GM12878 (cell line): ENCODE results near the gene APLP1.

ENCODE experiments used
- CREB1 ChIP-seq: IDR thresholded peaks from 2 replicates; pipeline ENCODE4 v1.6.1; 2012; ENCODE audit warnings: low read depth, mild to moderate bottlenecking, inconsistent platforms
- CTCF ChIP-seq, 3 experiments: IDR thresholded peaks in 2 of 3; conservative IDR thresholded peaks in 1 of 3; 2 replicates each; pipeline ENCODE4 v1.5.1; 2011; ENCODE audit warnings: low read depth in 3 of 3, low read length in 3 of 3, mild to moderate bottlenecking in 3 of 3, control low read depth in 2 of 3, moderate library complexity in 2 of 3, inconsistent platforms in 1 of 3, mixed read lengths in 1 of 3; ENCODE audit not compliant: control insufficient read depth in 2 of 3, insufficient read depth in 1 of 3; ENCODE audit errors: extremely low read depth in 1 of 3
- EZH2 ChIP-seq: IDR thresholded peaks from 2 replicates; pipeline ENCODE4 v1.6.1; 2012; ENCODE audit warnings: low read depth, mild to moderate bottlenecking, control low read depth, inconsistent platforms, low read length, borderline replicate concordance; ENCODE audit not compliant: control insufficient read depth
- SMARCA5 ChIP-seq: fragments of 450-650 bp; IDR thresholded peaks from 2 replicates; pipeline ENCODE4 v1.6.1; 2017; ENCODE audit warnings: mild to moderate bottlenecking
- SRF ChIP-seq, 2 experiments: IDR thresholded peaks; 2 replicates each; pipeline ENCODE4 v1.6.1; 2011; ENCODE audit warnings: low read depth in 2 of 2, low read length in 2 of 2, mild to moderate bottlenecking in 1 of 2, moderate library complexity in 1 of 2

GRCh38 chr19:35860818-35861639 lies 7.3 kb upstream of the APLP1 start:
- no peak for TF ChIP-seq CTCF (IDR thresholded peaks at IDR 0.05 in 2 of 3, conservative IDR thresholded peaks at IDR 0.05 in 1 of 3; ENCODE audit: control insufficient read depth in 2 of 3, extremely low read depth in 1 of 3, insufficient read depth in 1 of 3, low read depth in 3 of 3, low read length in 3 of 3)
- TF ChIP-seq EZH2 = no peak
- no peak for TF ChIP-seq SMARCA5
- no peak for TF ChIP-seq SRF (IDR thresholded peaks at IDR 0.05; ENCODE audit: low read depth in 2 of 2, low read length in 2 of 2)
- no peak for TF ChIP-seq CREB1
